Ishikawa (cell line): ENCODE results near the gene FAM47C.

Source experiments
- CREB1 ChIP-seq: IDR thresholded peaks from 2 replicates; pipeline ENCODE4 v1.6.1; 2012; ENCODE audit warnings: low read depth
- TAF1 ChIP-seq: IDR thresholded peaks from 2 replicates; pipeline ENCODE4 v1.6.1; 2012; ENCODE audit warnings: low read depth, mild to moderate bottlenecking

- TF ChIP-seq CREB1 (no peak), TAF1 (no peak)
Observed at GRCh38 chrX:37010496-37010895, 2.3 kb downstream of the FAM47C start.
